Measurements from ENCODE around the gene FKBP15. TPM values are rescaled to one million over a fixed set of nuclear protein-coding genes. Genes with fewer than 3 reads are reported as not detected.

FKBP15 gene
- total RNA-seq, 1 experiment from 2014 or later, result 18.5 TPM

DNA sequence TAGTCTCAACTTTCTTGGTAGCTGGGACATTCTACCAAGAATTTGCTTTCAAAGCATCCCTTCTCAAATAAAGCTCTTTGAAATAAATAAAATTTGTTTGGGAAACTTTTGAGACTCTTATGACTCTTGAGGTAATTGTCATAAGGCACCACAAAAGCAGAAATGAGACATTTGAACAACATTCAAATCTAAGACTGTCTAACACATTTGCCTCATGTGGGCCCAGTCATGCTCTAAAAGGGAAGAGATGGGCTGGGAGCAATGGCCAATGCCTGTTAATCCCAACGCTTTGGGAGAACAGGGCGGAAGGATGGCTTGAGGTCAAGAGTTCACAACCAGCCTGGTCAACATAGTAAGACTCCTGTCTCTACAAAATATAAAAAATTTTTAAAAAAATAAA, 43.8 kb downstream of the FKBP15 start:
- H3K18ac ChIP-seq (ENCODE audit: insufficient read length, low read depth, low read length), result no peak overlapping the region
- H2BK5ac ChIP-seq (ENCODE audit: insufficient read length, low read length), result no peak overlapping the region
- H3K23me2 ChIP-seq (ENCODE audit: insufficient read length, low read depth, low read length, poor library complexity, severe bottlenecking), result no peaks in the 10 kb centered on the region
- TF ChIP-seq CTCF (conservative IDR thresholded peaks at IDR 0.05), result no peak
- Mint-ChIP-seq H3K36me3 (ENCODE audit: insufficient read depth in 1 of 3, low read depth in 3 of 3) (peaks cover 19 to 66% (median 49%) of the 10 kb centered on the region in 3 experiments; a peak in 6 of 7 replicates), H3K4me1 (no peaks in the 10 kb centered on the region), H3K9me3 (no peaks in the 10 kb centered on the region; a peak in 1 of 5 replicates), H3K27ac (no peak overlapping the region), H3K4me3 (no peak overlapping the region), H3K27me3 (ENCODE audit: low read depth) (no peaks in the 10 kb centered on the region)
- no CpG with 5 or more reads among the region's 2 CpGs for WGBS (ENCODE audit: extremely low coverage, insufficient read length, low lambda C conversion rate)
- H3K4me2 ChIP-seq (ENCODE audit: insufficient read depth, insufficient read length, low read length), result no peak overlapping the region
- H2AFZ ChIP-seq (ENCODE audit: low read length), result no peak overlapping the region
- H3K4me1 ChIP-seq (ENCODE audit: insufficient read depth, low read length), result no peaks in the 10 kb centered on the region
- H4K5ac ChIP-seq (ENCODE audit: insufficient read length, low read depth, low read length), result no peak overlapping the region
- H3T11ph ChIP-seq (ENCODE audit: low read length), result no peak overlapping the region
- H2AK5ac ChIP-seq (ENCODE audit: insufficient read length, low read length), result no peak overlapping the region
- H4K8ac ChIP-seq (replicated peaks; ENCODE audit: insufficient read length, low read depth, low read length), result no peak overlapping the region
- DNase-seq, result no peak
- H3K4ac ChIP-seq (ENCODE audit: low read depth, low read length), result no peak overlapping the region
- no peak overlapping the region for H4K91ac ChIP-seq (ENCODE audit: insufficient read length, low read depth, low read length)
- H2BK120ac ChIP-seq (ENCODE audit: low read depth, low read length, poor library complexity, severe bottlenecking), result no peak overlapping the region
- no peaks in the 10 kb centered on the region for H4K20me1 ChIP-seq (ENCODE audit: control insufficient read depth, insufficient read depth, insufficient read length)
- no peaks in the 10 kb centered on the region for H3K79me1 ChIP-seq (ENCODE audit: insufficient read depth, low read depth, low read length, poor library complexity, severe bottlenecking)
- no peak overlapping the region for H3K56ac ChIP-seq (ENCODE audit: insufficient read length, low read depth, low read length)
- H3K79me2 ChIP-seq (ENCODE audit: insufficient read depth, low read length), result no peaks in the 10 kb centered on the region
- no peak overlapping the region for H3K27ac ChIP-seq (ENCODE audit: insufficient read length, low read depth, low read length)
- no peaks in the 10 kb centered on the region for H3K9me3 ChIP-seq (ENCODE audit: control insufficient read depth, low read depth, low read length)
- no peak overlapping the region for H2BK15ac ChIP-seq (ENCODE audit: low read depth, low read length)
- no peak overlapping the region for H3K9ac ChIP-seq (ENCODE audit: extremely low read depth, insufficient read length, low read length)
- no peaks in the 10 kb centered on the region for H3K27me3 ChIP-seq (ENCODE audit: insufficient read depth, low read length)
- H2BK12ac ChIP-seq (ENCODE audit: insufficient read length, low read depth, low read length), result no peak overlapping the region
- no peak overlapping the region for H3K23ac ChIP-seq (ENCODE audit: insufficient read length, low read depth, low read length)
- H3K14ac ChIP-seq (ENCODE audit: insufficient read depth, low read length), result no peak overlapping the region
- H2BK20ac ChIP-seq (ENCODE audit: low read depth, low read length, poor library complexity, severe bottlenecking), result no peak overlapping the region
